Left renal pelvis (tissue), 4 donors: Measurements from ENCODE around the gene LRRC15. TPM values are rescaled to one million over a fixed set of nuclear protein-coding genes. Genes with fewer than 3 reads are reported as not detected.

ENCODE experiments used
- DNase-seq, 4 donors: peaks; one replicate each; pipeline ENCODE4 v3.0.0-alpha.2; 2013; ENCODE audit warnings: low read depth in 4 of 4, low spot score in 3 of 4
- polyA plus RNA-seq, 4 donors: library from polyadenylated mRNA; unstranded; fragments of 120-200 nt; gene quantifications; one replicate each; pipeline ENCODE4 v1.2.1, GENCODE V29; 2013; ENCODE audit not compliant: insufficient read length in 4 of 4

LRRC15 gene
- polyA plus RNA-seq, 4 donors = 0.09 TPM; not detected in 3

- no peak for DNase-seq
These were observed 47.6 kb downstream of the LRRC15 start for GRCh38 chr3:194321693-194322640.

GRCh38 chr3:194320744-194321243, 48.7 kb downstream of the LRRC15 start:
- DNase-seq = no peak

- DNase-seq = no peak
These were observed 49.4 kb downstream of the LRRC15 start for GRCh38 chr3:194320100-194320499.

GRCh38 chr3:194318511-194319161, 50.9 kb downstream of the LRRC15 start:
- no peak for DNase-seq

- DNase-seq = no peak
These were observed 52.6 kb downstream of the LRRC15 start for GRCh38 chr3:194316918-194317317.

- DNase-seq = no peak
These were observed 53.6 kb downstream of the LRRC15 start for GRCh38 chr3:194315965-194316361.

GRCh38 chr3:194315088-194315964, 54.2 kb downstream of the LRRC15 start:
- DNase-seq = peak in 1 of 4 donors; percentile 76

- no peak for DNase-seq
These were observed 55.0 kb downstream of the LRRC15 start for GRCh38 chr3:194314388-194315068.

- no peak for DNase-seq
These were observed 55.8 kb downstream of the LRRC15 start for GRCh38 chr3:194313560-194314387.

GRCh38 chr3:194312743-194313281, 56.7 kb downstream of the LRRC15 start:
- no peak for DNase-seq

GRCh38 chr3:194312186-194312742, 57.3 kb downstream of the LRRC15 start:
- no peak for DNase-seq

- no peak for DNase-seq
These were observed 58.5 kb downstream of the LRRC15 start for GRCh38 chr3:194311000-194311399.

GRCh38 chr3:194310060-194310835, 59.3 kb downstream of the LRRC15 start:
- DNase-seq = no peak

- DNase-seq = no peak
These were observed 60.7 kb downstream of the LRRC15 start for GRCh38 chr3:194308601-194309449.

GRCh38 chr3:194307849-194308248, 61.7 kb downstream of the LRRC15 start:
- DNase-seq = no peak

- DNase-seq = no peak
These were observed 62.5 kb downstream of the LRRC15 start for GRCh38 chr3:194306771-194307640.
